Loucy (cell line): Measurements from ENCODE around the gene PACRG.

Experiments used
- H2AFZ ChIP-seq: fragments of 200-600 bp; sonication (generic); 2 replicates; pipeline ENCODE4 v1.6.0; 2016; ENCODE audit warnings: antibody characterized with exemption, mild to moderate bottlenecking, low read length, moderate library complexity
- H3F3A ChIP-seq: fragments of 200-600 bp; 2 replicates; pipeline ENCODE4 v1.6.0; 2016; ENCODE audit warnings: antibody characterized with exemption, low read depth, mild to moderate bottlenecking
- H3K27me3 ChIP-seq: fragments of 200-600 bp; sonication (generic); 2 replicates; pipeline ENCODE4 v1.6.1; 2014; ENCODE audit warnings: low read length, mild to moderate bottlenecking; ENCODE audit not compliant: insufficient read depth, poor library complexity, severe bottlenecking
- H3K36me3 ChIP-seq: fragments of 200-600 bp; sonication (generic); 2 replicates; pipeline ENCODE4 v1.6.1; 2016; ENCODE audit warnings: low read length; ENCODE audit not compliant: insufficient read depth
- H3K4me1 ChIP-seq: fragments of 200-600 bp; sonication (generic); 2 replicates; pipeline ENCODE4 v1.5.1; 2014; ENCODE audit warnings: low read length, mild to moderate bottlenecking; ENCODE audit not compliant: insufficient read depth, poor library complexity, severe bottlenecking
- H3K4me2 ChIP-seq: fragments of 200-600 bp; sonication (generic); 2 replicates; pipeline ENCODE4 v1.6.0; 2014; ENCODE audit warnings: antibody characterized with exemption, low read length, low read depth, mild to moderate bottlenecking; ENCODE audit not compliant: poor library complexity, severe bottlenecking
- H3K4me3 ChIP-seq: fragments of 200-600 bp; sonication (generic); 2 replicates; pipeline ENCODE4 v1.5.1; 2014; ENCODE audit warnings: low read length, mild to moderate bottlenecking, mixed read lengths; ENCODE audit not compliant: poor library complexity, severe bottlenecking
- H3K79me2 ChIP-seq: fragments of 200-600 bp; sonication (generic); 2 replicates; pipeline ENCODE4 v1.6.1; 2014; ENCODE audit warnings: low read length; ENCODE audit not compliant: insufficient read depth
- H3K9ac ChIP-seq: fragments of 200-600 bp; sonication (generic); 2 replicates; pipeline ENCODE4 v1.6.0; 2014; ENCODE audit warnings: mild to moderate bottlenecking, low read depth, low read length, moderate library complexity; ENCODE audit not compliant: poor library complexity, severe bottlenecking
- H3K9me2 ChIP-seq: fragments of 200-600 bp; sonication (generic); replicated peaks from 2 replicates; pipeline ENCODE4 v1.6.1; 2016; ENCODE audit warnings: low read depth, low read length, mixed read lengths
- H3K9me3 ChIP-seq: fragments of 200-600 bp; sonication (generic); 2 replicates; pipeline ENCODE4 v1.6.1; 2014; ENCODE audit warnings: mild to moderate bottlenecking, antibody characterized with exemption, low read length, low read depth; ENCODE audit not compliant: insufficient read depth
- H4K20me1 ChIP-seq: fragments of 200-600 bp; sonication (generic); 2 replicates; pipeline ENCODE4 v1.6.0; 2014; ENCODE audit warnings: antibody characterized with exemption, low read length, mild to moderate bottlenecking; ENCODE audit not compliant: insufficient read depth, poor library complexity, severe bottlenecking
- CTCF ChIP-seq: fragments of 200-600 bp; sonication (generic); conservative IDR thresholded peaks from 2 replicates; pipeline ENCODE4 v1.5.1; 2014; ENCODE audit warnings: mild to moderate bottlenecking, antibody characterized with exemption, low read length
- EZH2phosphoT487 ChIP-seq: fragments of 200-600 bp; IDR thresholded peaks from 2 replicates; pipeline ENCODE4 v1.6.1; 2018; ENCODE audit warnings: antibody characterized with exemption, mild to moderate bottlenecking, moderate library complexity, borderline replicate concordance

The PACRG gene

GRCh38 chr6:163087981-163088380 is 360.2 kb downstream of the PACRG start:
- H3K9me2 ChIP-seq, result no peaks in the 10 kb centered on the region

GRCh38 chr6:163092876-163093275 is 365.1 kb downstream of the PACRG start:
- no peaks in the 10 kb centered on the region for H3K27me3 ChIP-seq

More at GRCh38 chr6:163087981-163088380, 360.2 kb downstream of the PACRG start:
- no peaks in the 10 kb centered on the region for H3K36me3 ChIP-seq
- no peaks in the 10 kb centered on the region for H4K20me1 ChIP-seq
- no peaks in the 10 kb centered on the region; the same call in 1 of the 2 replicates for H3K9me3 ChIP-seq
- no peaks in the 10 kb centered on the region for H3K4me1 ChIP-seq
- TF ChIP-seq CTCF (no peak), EZH2phosphoT487 (no peak)
- H2AFZ ChIP-seq, result no peak overlapping the region
- no peak overlapping the region for H3K4me2 ChIP-seq
- H3F3A ChIP-seq, result no peaks in the 10 kb centered on the region
- H3K27me3 ChIP-seq, result no peaks in the 10 kb centered on the region
- H3K4me3 ChIP-seq, result no peak overlapping the region
- H3K9ac ChIP-seq, result no peak overlapping the region
- H3K79me2 ChIP-seq, result no peaks in the 10 kb centered on the region

GRCh38 chr6:163094881-163095280 is 367.1 kb downstream of the PACRG start:
- no peaks in the 10 kb centered on the region for H3K36me3 ChIP-seq
- TF ChIP-seq EZH2phosphoT487, result no peak
- no peak for TF ChIP-seq CTCF
- H3K4me3 ChIP-seq, result no peak overlapping the region
- H3K9me3 ChIP-seq, result no peaks in the 10 kb centered on the region; the same call in 1 of the 2 replicates
- no peaks in the 10 kb centered on the region for H3K79me2 ChIP-seq
- H3F3A ChIP-seq, result no peaks in the 10 kb centered on the region
- H3K27me3 ChIP-seq, result no peaks in the 10 kb centered on the region
- no peaks in the 10 kb centered on the region for H4K20me1 ChIP-seq
- no peak overlapping the region for H2AFZ ChIP-seq
- H3K4me2 ChIP-seq, result no peak overlapping the region
- H3K4me1 ChIP-seq, result no peaks in the 10 kb centered on the region
- H3K9ac ChIP-seq, result no peak overlapping the region
- no peaks in the 10 kb centered on the region for H3K9me2 ChIP-seq

More at GRCh38 chr6:163092876-163093275, 365.1 kb downstream of the PACRG start:
- Histone ChIP-seq H3K9ac (no peak overlapping the region), H3K4me1 (no peaks in the 10 kb centered on the region), H4K20me1 (no peaks in the 10 kb centered on the region), H3K36me3 (no peaks in the 10 kb centered on the region), H3K9me3 (no peaks in the 10 kb centered on the region; the same call in 1 of the 2 replicates), H3K79me2 (no peaks in the 10 kb centered on the region), H3K4me3 (no peak overlapping the region), H2AFZ (no peak overlapping the region), H3F3A (no peaks in the 10 kb centered on the region), H3K9me2 (no peaks in the 10 kb centered on the region), H3K4me2 (no peak overlapping the region)
- TF ChIP-seq CTCF (no peak), EZH2phosphoT487 (no peak)
